CD4-positive, alpha-beta T cell treated with Interleukin-4 for 4 hours (primary cell): ENCODE data around the gene ANXA5.
"Not testable (repeated sequence)": the region's sequence is repeated elsewhere in the genome, so short reads cannot be mapped to it uniquely, and the experiment has no call there.

Source experiments
- DNase-seq: peaks from one replicate; pipeline ENCODE4 v3.0.0-alpha.2; 2020

The ANXA5 gene

GRCh38 chr4:121696581-121697461, at the start of gene ANXA5:
ANXA5 (minus strand) TSS chr4:121696980; CDS start chr4:121696589, 391 bp downstream.
- DNase-seq: peak; percentile 73

- no peak for DNase-seq
Measured at GRCh38 chr4:121742794-121743193, 46.0 kb upstream of the ANXA5 start.

GRCh38 chr4:121741751-121742150, 45.0 kb upstream of the ANXA5 start:
- DNase-seq: no peak

- DNase-seq: no peak
Measured at GRCh38 chr4:121740796-121741409, 44.1 kb upstream of the ANXA5 start.

DNA sequence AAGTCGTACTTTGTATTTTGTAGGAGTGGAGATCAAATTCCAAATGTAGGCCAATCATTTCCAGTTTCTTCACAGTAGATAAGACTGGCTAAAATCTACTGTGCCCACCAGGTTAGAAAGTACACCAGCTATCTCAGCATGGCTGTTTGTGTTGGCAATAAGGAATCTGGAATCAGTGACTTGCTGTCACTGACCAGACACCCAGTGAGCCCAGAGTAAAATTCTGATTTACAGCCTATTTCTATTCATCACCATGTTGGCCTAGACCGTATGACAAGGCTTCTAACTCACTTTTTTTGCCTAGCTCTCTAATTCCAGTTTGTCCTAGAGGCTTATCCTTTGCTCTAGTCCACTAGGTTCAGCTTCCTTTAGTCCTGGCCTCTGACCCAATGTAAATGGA, 42.8 kb upstream of the ANXA5 start:
- DNase-seq: no peak

DNA sequence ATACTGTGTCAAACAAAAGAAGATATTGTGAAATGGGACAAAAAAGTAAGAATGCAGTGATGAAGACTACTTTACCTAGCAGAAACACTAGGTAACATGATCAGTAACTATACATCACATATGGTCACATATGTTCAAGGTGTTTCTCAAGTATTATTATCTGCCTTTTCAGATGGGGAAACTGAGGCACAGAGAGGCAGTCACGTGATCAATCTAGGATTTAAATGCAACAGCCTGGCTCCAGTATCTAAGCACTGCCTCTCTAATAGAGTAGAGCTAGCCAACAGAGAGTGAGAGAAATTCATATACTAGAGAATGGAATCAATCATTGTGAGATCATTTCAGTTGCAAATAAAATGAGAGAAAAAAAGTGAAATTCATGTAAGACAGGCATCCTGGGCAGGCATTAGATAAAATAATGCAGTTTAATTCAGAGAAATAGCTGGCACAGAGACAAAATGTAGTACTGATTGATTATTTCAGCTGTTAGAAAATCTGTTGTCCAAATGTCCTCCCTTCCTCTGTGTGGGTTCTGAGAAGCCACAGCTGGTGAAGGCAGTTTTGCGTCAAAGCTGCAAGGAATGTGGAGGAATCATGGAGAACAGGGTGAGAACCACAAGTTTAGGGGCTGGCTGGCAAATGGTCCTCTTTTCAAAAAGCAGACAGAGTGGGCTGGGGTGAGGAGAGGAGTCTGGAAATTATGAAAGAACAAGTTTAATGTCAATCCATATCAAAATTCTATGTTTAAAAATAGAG, 42.2 kb upstream of the ANXA5 start:
- DNase-seq: no peak

- DNase-seq: no peak
Measured at GRCh38 chr4:121737846-121738554, 41.2 kb upstream of the ANXA5 start.

DNA sequence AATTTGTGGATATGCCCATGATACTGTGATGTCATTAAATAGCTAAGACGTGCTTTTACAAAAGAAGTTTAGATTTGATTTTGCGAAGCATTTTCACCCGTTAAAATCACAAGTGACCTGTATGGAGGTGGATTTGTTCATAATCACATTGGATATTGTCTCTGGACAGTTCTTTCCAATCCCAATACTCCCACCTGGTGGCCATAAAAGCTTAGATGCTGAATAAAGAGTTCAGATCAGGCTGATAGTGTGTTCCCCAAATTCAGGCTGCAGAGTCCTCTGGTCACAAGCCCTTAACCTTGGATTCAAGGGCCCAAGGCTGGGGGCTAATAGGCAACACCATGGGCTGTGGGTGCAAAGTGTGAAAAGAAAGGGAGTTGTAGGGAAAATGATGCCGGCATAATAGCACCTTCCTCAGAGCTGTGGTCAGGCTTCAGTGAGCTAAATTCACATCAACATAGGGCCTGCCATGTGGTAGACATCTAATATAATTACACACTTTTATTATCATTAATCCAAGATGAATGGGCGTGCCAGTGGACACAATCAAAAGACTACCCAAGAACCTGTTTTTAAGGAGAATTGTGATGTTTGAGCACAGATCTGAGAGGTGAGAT, 40.1 kb upstream of the ANXA5 start:
- peak; percentile 28 for DNase-seq

DNA sequence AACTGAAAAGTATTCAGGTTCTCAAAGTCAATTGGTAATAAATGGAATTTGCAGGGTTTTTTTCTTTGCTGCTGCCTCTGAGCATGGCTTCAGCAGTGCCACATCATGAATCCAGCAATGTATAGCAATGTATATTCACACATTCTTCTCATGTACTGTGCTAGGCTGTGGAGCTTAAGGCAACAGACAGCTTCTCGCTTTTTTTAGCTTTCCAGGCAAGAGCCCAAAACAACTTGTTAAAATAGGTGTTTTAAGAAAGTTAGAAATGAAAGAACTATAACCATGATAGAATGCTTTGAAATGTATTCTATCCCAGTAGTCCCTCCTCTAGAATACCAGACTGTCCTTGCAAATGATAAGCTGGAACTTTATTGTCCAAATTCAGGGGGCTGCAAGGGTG, 37.8 kb upstream of the ANXA5 start:
- DNase-seq: no peak

GRCh38 chr4:121733942-121734341, 37.2 kb upstream of the ANXA5 start:
- DNase-seq: no peak

- not testable (repeated sequence) for DNase-seq
Measured at GRCh38 chr4:121729753-121730152, 33.0 kb upstream of the ANXA5 start.

DNA sequence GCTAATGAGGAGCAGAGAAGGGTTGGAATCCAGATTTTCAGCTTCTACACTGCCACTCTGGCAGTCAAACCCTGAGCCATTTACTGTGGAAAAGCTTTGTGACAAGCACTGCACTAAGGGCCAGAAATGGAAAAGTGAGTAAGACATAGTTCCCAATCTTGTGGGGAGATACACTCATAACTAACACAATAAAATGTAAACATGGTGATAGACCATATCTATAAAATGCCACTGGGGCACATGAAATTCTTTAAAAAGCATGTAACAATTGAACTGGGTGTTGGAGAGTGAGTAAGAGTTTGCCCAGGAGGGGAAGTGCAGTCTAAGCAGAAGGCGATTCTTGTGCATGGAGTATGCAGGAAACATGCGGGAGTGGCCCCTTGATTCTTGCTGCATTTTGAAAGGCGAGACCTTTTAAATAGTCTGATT, 32.0 kb upstream of the ANXA5 start:
- DNase-seq: no peak

GRCh38 chr4:121728066-121728465, 31.3 kb upstream of the ANXA5 start:
- DNase-seq: no peak

DNA sequence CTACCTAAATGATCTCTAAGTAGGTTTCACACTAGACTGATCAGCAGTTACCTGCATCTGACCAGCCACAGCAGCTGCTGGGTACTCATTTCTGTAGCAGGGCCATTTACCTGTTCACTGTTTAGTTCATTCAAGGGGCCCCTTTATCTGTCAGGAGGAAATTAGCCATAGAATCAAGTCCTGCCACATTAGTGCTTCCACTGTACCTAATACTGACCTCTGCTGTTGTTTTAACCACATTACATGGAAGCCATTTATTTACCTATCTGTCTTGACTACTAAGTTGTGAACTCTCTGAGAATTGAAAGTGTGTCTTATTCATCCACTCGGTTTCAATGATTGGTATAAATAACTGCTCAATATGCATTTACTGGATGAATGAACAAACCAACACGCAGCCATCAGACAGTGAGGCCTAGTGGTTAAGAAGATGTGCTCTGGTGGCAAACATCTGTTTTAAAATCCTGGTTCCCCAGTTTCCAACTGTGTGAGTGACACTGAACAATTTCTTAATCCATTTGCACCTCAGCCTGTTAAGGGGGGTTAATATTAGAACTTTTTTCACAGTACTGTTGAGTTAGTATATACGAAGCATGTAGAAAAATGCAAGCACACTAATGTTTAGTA, 30.0 kb upstream of the ANXA5 start:
- peak; percentile 67 for DNase-seq

- no peak for DNase-seq
Measured at GRCh38 chr4:121724671-121725070, 27.9 kb upstream of the ANXA5 start.

GRCh38 chr4:121721700-121722099, 24.9 kb upstream of the ANXA5 start:
- no peak for DNase-seq

- no peak for DNase-seq
Measured at GRCh38 chr4:121720109-121720508, 23.3 kb upstream of the ANXA5 start.

DNA sequence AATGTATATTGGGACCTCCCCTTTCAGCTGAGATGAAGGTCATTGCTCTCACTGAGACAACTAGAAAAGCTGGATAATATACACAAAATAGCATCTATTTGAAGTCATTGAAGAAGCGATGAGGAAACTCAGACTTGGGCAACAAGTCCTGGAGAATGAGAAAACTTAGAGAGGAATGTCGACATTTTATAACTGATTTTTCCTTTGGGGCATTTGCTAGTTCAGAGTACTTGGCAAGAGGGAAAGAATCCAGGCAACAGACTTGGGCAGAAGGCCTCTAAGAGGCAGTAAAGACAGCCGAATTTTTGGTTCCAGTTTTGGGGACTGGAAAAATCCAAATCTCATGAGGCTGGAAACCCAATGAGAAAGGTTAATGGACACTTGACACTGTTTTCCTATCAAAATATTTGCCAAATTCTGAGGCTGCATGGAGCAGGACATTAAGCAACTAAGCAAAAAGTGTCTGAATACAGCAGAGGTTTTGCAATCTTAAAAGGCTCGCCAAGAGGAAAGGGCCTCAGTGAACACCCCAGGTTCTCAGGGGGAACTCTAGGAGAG, 21.0 kb upstream of the ANXA5 start:
- no peak for DNase-seq

- no peak for DNase-seq
Measured at GRCh38 chr4:121714548-121714947, 17.8 kb upstream of the ANXA5 start.

DNA sequence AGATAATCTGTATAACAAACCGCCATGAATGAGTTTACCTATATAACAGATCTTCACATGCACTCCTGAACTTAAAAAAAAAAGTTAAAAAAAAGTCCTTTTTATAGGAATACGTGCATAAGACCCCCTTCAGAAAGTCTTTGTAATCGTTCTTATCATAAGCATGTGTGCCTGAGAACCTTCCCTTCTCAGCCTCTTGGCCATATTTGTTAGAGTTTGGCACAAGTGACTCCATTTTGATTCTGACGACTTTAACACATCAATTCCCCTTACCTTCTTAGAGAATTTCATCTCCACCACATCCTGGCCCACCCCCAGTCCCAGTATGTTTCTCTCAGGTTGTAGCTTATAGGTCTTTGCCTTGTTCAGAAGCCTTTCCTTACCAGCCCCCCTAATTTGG, 16.0 kb upstream of the ANXA5 start:
- DNase-seq: no peak

GRCh38 chr4:121712001-121712651, 15.3 kb upstream of the ANXA5 start:
- DNase-seq: no peak
